Esophagus muscularis mucosa (tissue), 3 donors: ENCODE results near the gene SLC25A1.

ENCODE experiments used
- POLR2A ChIP-seq: fragments of 450-650 bp; IDR thresholded peaks from one replicate; pipeline ENCODE4 v1.6.1; 2017; ENCODE audit warnings: antibody characterized with exemption, moderate library complexity, mild to moderate bottlenecking, low read depth
- POLR2AphosphoS5 ChIP-seq, 2 donors: sonication (generic); formaldehyde crosslinking; IDR thresholded peaks; one replicate each; pipeline ENCODE4 v1.6.1; 2017; ENCODE audit warnings: antibody characterized with exemption in 2 of 2
- TF ChIP-seq, protein P1 (sequence below), 3 experiments: fragments of 200-600 bp in 2 of 3; fragments of 450-650 bp in 1 of 3; sonication (generic) in 2 of 3; IDR thresholded peaks; one replicate each; pipeline ENCODE4 v1.5.1; 2017 to 2019; ENCODE audit warnings: antibody characterized with exemption in 3 of 3, mild to moderate bottlenecking in 2 of 3, moderate library complexity in 1 of 3

DNA sequence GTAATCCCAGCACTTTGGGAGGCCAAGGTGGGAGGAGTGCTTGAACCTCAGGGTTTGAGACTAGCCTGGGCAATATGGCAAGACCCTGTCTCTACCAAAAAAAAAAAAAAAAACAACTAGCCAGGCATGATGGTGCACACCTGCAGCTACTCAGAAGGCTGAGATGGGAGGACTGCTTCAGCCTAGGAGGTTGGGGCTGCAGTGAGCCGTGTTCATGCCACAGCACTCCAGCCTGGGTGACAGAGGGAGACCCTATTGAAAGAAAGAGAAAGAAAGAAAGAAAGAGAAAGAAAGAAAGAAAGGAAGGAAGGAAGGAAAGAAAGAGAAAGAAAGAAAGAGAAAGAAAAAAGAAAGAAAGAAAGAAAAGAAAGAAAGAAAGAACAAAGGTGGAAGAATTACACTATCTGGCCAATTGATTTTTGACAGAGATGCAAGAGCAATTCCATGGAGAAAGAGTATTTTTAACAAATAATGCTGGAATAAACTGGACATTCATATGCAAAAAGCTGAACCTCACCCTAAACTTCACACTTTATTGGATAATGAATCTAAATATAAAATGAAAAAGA lies 33.9 kb upstream of the SLC25A1 start:
- TF ChIP-seq, protein P1, sequence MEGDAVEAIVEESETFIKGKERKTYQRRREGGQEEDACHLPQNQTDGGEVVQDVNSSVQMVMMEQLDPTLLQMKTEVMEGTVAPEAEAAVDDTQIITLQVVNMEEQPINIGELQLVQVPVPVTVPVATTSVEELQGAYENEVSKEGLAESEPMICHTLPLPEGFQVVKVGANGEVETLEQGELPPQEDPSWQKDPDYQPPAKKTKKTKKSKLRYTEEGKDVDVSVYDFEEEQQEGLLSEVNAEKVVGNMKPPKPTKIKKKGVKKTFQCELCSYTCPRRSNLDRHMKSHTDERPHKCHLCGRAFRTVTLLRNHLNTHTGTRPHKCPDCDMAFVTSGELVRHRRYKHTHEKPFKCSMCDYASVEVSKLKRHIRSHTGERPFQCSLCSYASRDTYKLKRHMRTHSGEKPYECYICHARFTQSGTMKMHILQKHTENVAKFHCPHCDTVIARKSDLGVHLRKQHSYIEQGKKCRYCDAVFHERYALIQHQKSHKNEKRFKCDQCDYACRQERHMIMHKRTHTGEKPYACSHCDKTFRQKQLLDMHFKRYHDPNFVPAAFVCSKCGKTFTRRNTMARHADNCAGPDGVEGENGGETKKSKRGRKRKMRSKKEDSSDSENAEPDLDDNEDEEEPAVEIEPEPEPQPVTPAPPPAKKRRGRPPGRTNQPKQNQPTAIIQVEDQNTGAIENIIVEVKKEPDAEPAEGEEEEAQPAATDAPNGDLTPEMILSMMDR (IDR thresholded peaks at IDR 0.05) = no peak
- no peak for TF ChIP-seq POLR2A
- TF ChIP-seq POLR2AphosphoS5 (IDR thresholded peaks at IDR 0.05) = no peak
